NCI-H2107 treated with DMSO at 0.1 percent for 48 hours (cell line): ENCODE data around the gene CHCHD6.

Source experiments
- DNase-seq: peaks from one replicate; lab custom pipeline; 2025; ENCODE audit not compliant: unreplicated experiment; lab: John Stamatoyannopoulos, UW

The CHCHD6 gene

DNA sequence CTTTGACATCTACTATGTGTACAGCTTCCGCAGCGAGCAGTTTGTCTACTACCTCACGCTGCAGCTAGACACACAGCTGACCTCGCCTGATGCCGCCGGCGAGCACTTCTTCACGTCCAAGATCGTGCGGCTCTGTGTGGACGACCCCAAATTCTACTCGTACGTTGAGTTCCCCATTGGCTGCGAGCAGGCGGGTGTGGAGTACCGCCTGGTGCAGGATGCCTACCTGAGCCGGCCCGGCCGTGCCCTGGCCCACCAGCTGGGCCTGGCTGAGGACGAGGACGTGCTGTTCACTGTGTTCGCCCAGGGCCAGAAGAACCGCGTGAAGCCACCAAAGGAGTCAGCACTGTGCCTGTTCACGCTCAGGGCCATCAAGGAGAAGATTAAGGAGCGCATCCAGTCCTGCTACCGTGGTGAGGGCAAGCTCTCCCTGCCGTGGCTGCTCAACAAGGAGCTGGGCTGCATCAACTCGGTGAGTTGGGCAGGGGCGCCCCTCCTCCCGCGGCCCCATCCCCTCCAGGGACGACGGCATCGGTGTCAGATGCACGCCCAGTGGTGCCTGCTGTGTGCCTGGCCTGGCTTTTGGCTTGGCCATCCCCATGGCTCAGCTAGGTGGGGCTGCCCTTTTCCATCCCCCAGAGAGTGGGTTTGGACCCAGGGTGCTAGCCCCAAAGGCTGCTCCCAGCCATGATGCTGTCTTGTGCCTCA is 285.4 kb downstream of the CHCHD6 start:
- no peak for DNase-seq

GRCh38 chr3:126990024-126990700 is 286.1 kb downstream of the CHCHD6 start:
- no peak for DNase-seq

- peak; percentile 70 for DNase-seq
Measured at GRCh38 chr3:126990890-126991289, 286.9 kb downstream of the CHCHD6 start.

DNA sequence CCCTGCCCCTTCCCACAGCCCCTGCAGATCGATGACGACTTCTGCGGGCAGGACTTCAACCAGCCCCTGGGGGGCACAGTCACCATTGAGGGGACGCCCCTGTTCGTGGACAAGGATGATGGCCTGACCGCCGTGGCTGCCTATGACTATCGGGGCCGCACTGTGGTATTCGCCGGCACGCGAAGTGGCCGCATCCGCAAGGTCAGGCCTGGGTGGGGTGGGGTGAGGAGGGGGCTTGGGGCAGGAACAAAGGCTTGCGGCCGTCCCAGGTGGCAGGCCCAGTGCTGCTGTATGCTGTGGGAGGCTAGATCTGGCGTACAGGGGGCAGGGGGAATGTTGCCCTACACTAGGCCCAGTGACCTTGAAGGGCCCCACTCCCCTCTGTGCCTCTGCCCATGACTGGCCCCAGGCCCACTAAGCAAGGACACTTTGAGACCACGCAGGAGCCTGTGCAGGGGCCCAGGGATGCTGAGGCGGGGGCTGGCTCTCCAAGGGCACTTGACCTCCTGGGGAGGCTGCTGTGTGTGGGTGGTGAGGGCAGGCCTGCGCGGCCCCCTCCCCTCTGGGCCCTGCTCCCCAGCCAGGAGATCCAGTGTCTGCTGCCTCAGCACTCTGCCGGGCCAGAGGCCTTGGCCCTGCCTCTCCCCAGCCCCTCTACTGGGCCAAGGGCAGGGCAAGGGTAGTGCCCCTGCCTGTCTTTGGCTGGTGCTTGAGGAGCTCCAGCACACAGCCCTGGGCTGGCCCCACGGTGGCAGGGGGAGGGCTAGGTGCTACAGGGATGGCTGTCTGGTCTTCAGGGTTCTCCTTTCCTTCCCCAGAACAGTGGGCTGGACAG is 287.5 kb downstream of the CHCHD6 start:
- no peak for DNase-seq

DNA sequence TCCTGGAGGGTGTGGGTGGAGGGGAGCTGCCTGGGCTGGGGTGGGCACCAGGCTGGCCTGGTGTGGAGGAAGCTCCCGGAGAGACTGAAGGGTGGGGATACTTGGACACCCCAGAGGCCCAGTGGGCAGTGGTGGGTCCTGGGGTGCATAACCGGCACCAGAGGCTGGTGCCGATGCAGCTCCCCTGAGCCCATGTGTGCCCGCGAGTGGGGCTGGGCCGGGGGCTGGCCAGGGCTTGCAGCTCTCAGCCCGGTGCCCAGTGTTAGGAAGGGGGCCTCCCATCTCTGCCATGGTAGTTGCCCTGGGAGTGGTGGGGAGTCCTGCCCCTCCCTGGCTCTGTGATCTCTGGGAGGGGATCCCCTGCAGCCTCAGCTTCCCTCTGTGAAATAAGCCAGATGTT is 288.2 kb downstream of the CHCHD6 start:
- DNase-seq = no peak

DNA sequence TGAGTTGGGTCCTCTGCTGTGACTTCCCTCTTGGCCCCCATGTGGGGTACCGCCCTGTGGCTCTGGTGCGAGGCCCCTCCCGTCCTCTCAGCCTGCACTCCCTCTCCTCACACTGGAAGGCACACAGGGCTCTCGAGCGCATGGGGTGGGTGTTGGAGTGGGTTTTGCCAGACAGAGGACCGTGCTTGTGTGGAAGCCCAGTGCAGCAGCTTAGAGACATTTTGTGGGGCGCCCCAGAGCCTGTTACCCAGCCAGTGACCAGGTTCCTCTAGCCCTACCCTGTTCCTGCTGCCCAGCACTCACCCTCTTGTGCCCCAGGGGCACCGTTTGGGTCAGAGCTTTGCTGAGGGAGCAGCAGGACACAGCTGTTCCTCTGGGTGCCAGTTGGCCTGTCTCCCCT is 288.7 kb downstream of the CHCHD6 start:
- DNase-seq = no peak

DNA sequence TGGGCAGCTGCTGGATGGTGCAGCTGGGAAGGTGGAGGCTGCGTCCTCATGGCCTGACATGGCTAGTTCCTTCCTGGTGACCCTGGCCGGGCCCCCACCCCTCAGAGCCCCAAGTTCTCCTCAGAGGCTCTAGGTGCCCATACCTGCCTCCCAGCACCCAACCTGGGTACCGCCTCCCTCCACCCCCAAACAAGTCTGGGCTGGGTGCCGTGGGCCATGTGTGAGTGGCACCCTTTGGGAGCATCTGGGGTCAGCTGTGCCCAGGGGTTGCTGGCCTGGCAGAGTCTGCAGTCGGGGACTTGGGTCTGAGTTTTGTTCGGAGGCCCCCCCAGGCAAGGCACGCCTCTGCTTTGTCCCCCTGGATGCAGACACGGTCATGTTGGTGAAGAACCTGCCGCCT is 289.4 kb downstream of the CHCHD6 start:
- DNase-seq = no peak

- peak; percentile 54 for DNase-seq
Measured at GRCh38 chr3:126994661-126995245, 290.7 kb downstream of the CHCHD6 start.

- no peak for DNase-seq
Measured at GRCh38 chr3:126995254-126995780, 291.3 kb downstream of the CHCHD6 start.

DNA sequence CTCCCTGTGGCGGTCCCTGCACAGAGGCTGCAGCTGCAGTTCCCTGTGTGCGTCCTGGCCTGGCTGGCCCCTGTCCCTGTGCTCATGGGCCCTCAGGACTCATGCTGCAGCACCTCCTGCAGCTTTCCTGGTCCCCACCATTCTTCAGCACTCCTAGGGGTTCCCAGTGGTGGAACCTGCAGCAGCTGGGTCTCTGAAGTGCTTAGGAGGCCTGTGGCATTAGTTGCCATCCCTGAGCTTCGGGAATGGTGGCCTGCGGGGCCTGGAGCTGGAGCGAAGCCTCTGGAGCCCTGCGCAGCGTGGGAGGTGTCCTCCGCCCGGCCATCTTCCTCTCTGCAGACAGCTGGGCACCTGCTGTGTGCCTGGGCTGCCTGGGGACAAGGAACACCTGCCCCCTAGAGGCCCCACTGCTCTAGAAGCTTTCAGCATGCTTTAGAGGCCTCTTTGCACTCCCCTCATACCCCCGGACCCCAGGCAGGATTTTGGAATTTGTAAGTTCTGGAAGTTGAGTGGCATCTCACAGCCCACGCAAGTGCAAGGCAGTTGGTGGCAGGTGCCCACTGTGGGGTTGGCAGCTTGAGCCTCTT is 292.0 kb downstream of the CHCHD6 start:
- DNase-seq = no peak

GRCh38 chr3:126996905-126997304 is 292.9 kb downstream of the CHCHD6 start:
- no peak for DNase-seq

- no peak for DNase-seq
Measured at GRCh38 chr3:126997455-126998038, 293.5 kb downstream of the CHCHD6 start.

DNA sequence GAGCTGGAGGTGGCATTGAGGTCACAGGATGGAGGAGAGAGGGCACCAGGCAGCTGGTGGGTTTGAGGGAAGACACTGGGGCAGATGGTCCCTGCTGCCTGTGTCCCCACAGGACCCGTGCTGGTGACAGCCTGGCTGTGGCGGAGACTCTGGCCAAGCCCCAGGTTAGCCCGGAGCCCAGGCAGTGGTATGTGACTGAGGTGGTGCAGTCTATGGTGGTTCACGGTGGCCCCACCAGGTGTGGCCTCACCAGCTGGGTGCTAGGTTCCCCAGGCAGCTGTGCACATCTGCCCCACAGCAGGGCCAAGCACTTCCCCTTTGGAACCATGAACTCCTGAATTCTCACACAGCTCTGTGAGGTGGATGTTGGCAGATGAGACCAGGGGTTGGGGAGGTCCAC is 294.3 kb downstream of the CHCHD6 start:
- no peak for DNase-seq

DNA sequence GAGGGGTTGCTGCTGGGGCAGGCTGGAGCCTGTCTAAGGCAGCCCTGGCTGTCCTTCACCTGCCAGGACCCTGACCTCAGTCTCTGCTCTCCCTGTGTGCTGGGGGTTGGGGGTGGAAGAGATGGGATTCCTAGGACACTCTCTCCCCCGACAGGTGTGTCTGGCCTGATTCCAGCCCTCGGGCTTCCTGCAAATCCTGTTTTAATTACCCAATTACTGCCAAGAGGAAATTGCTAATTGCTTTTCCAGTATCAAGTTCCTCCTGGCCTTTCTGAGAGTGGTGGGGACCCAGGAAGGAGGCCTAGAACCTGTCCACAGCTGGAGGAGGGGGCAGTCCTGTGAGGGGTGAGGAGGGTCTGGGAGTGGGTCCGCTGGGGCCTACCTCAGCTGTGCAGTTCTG is 294.7 kb downstream of the CHCHD6 start:
- DNase-seq = no peak

DNA sequence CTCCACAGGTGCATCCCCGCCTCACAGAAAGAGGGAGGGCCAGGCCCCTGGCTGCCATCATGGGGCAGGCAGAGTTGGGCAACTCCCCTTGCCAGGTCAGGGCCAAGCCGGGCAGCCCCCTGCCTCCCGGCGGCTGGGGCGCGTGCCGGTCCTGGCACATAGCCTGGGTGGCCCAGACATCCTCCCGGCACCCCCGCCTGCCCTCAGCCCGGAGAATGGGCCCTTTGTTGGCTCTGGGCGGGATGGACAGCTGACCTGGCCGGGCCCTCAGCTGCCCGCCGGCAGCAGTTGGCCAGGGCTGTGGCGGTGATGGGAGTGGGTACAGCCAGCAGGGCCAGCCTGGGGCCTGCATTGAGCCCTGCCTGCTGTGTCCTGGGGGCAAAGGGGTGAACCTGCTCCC is 295.3 kb downstream of the CHCHD6 start:
- DNase-seq = no peak

DNA sequence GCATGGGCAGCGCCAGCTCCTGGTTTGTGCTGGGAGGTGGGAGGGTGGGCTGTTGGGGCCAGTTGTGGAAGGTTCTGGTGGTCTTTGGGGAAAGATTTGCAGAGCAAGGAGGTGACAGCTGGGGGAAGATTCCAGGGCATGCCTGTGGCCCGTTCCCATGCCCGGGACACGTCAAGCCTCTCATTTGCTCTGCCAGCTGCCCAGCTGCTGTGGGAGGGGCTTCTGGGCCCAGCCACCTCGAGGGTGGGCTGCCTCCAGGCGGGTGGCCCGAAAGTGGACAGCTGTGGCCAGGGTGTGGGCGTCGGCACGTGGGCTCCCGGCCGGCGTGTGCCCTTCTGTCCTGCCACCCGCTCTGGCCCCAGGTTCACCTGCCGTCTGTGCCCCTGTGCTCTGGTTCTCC is 296.1 kb downstream of the CHCHD6 start:
- no peak for DNase-seq

DNA sequence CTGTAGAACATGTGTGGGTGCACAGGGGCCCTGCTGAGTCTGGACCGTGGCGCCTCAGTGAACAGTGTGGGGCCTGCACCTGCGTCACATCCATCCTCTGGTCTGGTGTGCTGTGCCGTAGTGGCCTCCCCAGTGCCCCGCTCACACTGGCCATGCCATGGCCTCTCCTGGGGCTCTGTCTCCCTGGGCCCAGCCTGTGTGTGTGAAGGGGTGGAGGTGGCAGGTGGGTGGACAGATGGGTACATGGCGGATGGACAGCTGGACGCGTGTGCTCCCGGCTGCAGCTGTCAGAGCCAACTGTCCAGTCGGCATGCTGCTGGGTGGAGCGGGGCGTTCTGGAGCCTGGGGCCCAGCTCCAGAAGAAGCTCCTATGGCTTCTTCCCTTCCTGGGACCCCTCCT is 296.7 kb downstream of the CHCHD6 start:
- DNase-seq = no peak

DNA sequence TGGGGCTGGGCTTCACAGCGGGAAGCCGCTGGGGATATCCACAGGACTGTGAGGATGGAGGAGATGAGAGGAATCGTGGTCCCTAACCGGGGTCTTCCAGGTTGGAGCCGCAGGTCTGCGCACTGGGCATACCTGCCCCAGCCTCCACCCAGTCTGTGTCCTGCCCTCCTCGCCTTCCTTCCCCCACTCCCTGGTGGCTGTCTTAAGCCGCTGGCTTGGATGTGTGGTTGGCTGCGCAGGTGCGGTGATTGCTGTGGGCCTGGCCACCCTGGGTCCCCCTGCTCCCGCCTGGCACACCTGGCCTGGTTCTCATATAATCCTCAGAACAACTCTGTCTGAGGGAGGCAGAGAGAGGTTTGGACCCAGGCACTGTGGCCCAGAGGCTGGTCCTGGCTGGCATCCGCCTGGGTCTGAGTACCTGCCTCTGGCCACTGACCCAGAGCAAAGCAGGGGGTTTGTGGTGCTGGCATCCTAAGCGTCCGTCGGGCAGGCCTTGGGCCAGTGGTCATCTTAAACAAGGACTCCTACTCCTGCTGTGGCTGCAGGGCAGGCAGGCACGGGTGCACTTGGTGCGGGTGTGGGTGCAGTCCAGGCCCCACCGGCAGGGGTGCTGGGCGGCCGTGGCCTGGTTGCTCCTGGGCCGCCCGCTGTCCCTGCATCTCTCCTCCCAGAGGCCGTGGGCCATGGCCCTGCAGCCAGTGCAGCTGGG is 297.6 kb downstream of the CHCHD6 start:
- DNase-seq = no peak

- no peak for DNase-seq
Measured at GRCh38 chr3:127002195-127003174, 298.4 kb downstream of the CHCHD6 start.
